HG03565 (cell line): ENCODE data around the gene SYT11.
A peak's percentile ranks its signal among the peaks of the same experiment; 100 is the strongest.
"Not testable (repeated sequence)": the region's sequence is repeated elsewhere in the genome, so short reads cannot be mapped to it uniquely, and the experiment has no call there.

Experiments used
- ATAC-seq: cut with Tn5 transposase; IDR thresholded peaks from one replicate; pipeline ENCODE4 v1.9.1; 2021; ENCODE audit warnings: mild to moderate bottlenecking, moderate library complexity; ENCODE audit not compliant: unreplicated experiment

SYT11 gene

GRCh38 chr1:155896476-155896875 is 37.1 kb downstream of the SYT11 start:
- not testable (repeated sequence) for ATAC-seq

- ATAC-seq, result no peak
Observed at GRCh38 chr1:155897746-155898145, 38.4 kb downstream of the SYT11 start.

DNA sequence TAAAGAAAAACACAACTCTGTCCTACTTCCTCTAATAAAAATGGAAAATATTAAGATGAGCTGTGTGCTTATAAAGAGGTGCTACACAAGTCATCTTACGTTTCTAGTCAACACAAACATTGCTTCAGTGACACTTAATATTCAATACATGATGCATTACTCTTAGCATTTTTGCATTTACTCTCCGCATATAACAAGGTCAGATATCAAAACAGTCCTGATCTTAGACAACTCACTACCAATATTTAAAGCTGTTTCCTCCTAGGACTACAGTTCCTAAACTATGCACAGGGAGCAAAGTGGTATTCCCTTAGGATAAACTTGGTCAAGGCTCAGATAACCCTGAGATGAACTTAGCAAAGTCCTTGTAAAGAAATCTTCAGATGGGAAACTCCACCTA is 39.5 kb downstream of the SYT11 start:
- no peak for ATAC-seq

GRCh38 chr1:155899683-155900082 is 40.3 kb downstream of the SYT11 start:
- ATAC-seq, result no peak

DNA sequence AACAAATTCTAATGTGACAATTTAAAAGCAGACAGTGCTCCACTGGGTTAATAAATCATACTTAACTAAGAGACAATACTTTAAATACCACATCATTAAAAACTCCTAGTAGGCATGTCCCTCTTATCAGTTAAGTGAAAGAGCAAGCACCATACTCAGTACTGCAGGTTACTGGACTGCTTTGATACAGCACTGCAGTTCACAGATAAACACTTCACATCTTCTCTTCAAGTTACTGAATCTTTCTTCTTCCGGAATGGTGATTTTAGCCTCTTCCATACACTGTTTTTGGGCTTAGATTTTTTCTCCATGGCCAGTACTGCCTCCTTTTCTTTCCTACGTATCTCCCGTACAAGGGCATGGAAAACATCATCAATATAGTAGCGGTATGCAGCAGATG is 40.8 kb downstream of the SYT11 start:
- ATAC-seq, result no peak

GRCh38 chr1:155904261-155904660 is 44.9 kb downstream of the SYT11 start:
- ATAC-seq, result no peak

DNA sequence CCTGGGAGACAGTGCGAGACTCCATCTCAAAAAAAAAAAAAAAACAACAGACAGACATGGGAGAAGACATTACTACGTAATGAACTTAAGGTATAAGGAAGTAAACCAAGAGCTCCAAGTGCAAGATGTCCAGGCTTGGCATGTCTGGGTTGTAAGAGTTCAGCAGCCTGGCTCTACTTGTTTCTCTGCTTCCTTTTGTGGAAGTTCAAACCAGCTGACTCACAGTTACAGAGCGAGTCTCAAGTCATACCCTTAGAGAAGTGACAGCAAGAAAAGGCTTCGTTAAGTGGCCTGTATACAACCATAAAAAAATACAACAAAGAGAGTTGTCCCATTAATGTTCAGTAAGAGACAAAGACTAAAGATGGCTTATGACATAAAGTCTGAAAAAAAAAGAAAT is 50.5 kb downstream of the SYT11 start:
- no peak for ATAC-seq

GRCh38 chr1:155910621-155911121 is 51.3 kb downstream of the SYT11 start:
- no peak for ATAC-seq

DNA sequence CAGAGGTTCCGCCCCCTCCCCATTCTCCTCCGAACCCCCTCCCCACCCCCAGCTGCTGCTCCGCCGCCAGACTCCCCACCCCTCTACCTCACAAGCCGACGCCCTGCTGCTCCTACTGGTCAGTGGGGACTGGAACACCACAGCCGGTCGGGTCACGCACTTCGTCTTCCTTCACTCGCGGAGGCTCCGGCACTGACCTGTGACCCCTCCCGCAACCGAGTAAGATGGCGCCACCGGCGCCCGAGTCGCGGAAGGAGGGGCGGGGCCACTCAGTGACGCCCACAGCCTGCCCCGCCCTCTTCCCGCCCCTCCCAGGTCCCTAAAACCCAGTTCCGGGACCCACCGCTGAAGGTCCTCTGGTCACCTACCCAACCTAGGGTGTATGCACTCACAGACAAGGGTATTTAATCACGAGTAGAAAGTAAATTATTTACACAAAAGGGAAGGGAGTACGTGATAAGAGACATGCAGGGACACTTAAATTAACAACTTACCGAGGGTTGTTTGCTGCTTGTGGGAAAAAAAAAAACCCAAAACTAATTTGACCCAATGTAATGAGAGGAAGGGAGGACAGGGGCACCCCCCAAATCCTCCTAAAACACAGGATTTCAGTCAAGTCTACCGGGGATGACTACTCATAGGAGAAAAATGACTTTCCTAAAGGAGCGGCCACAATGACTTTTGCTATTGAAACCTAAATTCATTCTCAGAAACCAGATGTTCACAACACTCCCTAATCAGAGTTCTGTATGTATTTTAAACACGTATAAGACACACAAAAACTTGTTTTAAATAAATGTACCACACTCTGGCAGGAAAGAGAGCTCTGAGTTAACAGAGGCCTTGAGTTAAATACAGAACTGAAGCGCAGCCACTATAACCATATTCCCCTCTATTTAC is 52.0 kb downstream of the SYT11 start, which contains the start of gene RIT1:
RIT1 (minus strand) TSS at position 194 of the 900 bp plus-strand sequence. CDS start 588 bp downstream, outside the sequence.
- ATAC-seq, result peak; percentile 66

GRCh38 chr1:155912056-155912536 is 52.7 kb downstream of the SYT11 start:
- ATAC-seq, result no peak

DNA sequence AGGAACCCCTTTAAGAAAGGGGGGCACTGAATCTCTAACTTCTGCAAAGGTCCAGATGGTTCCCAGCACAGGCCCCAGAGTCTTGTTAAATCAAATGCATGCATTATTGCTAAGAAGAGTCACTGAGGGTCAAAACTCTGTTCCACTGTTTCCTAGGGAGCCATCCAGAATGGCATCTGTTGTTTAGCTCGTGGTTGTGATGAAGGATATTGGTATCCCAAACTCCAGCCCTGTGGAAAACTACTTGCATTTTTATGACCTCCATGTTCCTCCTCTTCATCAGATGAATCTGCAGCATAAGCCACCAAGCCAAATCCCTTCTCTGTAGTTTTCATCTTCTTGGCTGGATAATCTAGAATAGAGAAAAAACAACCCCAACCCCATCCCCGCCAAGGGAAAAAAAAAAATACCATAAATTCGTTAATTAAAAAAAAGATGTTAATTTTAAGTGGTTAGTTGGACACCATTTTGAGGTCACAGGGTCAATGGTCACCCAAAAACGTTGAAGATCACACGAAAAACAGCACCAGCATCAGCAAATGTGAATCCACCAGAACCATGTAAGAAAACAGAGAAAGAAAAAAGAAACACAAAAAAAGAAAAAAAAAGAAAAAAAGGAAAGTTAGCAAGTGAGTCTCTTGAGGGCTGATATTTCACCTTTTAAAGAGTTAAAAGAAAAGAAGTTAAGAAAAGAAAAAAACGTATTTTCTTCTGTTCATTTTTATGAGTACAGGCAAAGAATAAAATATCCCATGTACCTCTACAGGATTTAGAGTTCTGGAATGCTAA is 54.8 kb downstream of the SYT11 start:
- ATAC-seq, result no peak

- ATAC-seq, result no peak
Observed at GRCh38 chr1:155918660-155919059, 59.3 kb downstream of the SYT11 start.

DNA sequence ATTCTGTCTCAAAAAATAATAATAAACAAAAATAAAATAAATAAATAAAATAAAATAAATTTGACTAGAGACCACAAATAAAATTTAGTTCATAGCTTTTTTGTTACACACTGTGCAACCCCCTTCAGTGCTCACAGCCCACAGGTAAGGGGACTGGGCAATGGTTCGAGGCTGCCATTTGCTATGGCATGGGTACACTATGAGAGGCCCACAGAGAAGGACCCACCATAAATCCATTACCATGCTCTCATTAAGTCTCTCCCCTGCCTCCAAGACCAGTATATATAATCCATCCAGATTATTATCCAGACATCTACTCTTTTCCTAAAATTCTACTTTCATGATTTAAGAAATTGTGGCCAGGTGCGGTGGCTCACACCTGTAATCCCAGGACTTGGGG is 60.4 kb downstream of the SYT11 start:
- ATAC-seq, result no peak

DNA sequence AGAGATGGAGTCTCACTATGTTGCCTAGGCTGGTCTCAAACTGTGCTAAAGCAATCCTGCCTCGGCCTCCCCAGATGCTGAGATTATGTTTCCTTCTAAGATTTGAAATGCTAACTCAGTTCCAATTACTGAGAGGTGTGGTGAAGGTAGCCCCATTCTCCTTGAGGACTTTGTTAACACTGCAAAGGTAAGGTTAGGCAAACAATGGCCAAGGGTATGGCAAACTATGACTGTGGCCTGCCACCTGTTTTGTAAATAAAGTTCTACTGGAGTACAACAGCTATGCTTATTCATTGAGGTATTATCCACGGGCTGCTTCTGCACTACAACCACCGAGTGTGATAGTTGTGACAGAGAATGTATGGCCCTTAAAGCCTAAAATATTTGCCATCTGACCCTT is 61.4 kb downstream of the SYT11 start:
- ATAC-seq, result no peak

- no peak for ATAC-seq
Observed at GRCh38 chr1:155925506-155925905, 66.1 kb downstream of the SYT11 start.

DNA sequence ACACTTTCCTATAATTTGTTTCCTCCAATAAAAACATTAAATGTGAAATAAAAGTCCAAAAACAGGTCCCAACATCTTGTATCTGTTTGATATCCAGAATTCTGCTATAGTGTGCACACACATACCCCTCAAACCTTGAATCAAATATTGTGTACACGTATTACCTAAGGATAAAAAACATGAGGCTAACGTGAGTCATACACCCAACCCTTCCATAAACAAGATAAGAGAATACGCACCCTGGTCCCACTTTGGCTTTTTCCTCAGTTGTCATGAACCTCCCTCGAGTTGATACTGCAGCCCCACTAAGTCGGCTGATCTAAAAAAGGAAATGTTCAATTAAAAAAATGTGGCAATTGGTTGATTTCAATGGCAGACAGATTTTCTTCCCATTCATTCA is 69.7 kb downstream of the SYT11 start:
- ATAC-seq, result no peak

DNA sequence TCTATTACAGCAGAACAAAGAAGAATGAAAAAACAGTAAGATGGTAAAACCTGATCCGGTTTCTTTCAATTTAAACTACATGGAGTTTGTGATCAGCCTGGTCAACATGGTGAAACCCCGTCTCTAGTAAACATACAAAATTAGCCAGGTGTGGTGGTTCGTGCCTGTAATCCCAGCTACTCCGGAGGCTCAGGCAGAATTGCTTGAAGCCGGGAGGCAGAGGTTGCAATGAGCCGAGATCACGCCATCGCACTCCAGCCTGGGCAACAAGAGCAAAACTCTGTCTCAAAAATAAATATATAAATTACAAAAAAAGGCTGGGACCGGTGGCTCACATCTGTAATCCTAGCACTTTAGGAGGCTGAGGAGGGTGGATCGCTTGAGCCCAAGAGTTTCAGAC is 71.4 kb downstream of the SYT11 start:
- not testable (repeated sequence) for ATAC-seq

- no peak for ATAC-seq
Observed at GRCh38 chr1:155931332-155932038, 72.1 kb downstream of the SYT11 start.

DNA sequence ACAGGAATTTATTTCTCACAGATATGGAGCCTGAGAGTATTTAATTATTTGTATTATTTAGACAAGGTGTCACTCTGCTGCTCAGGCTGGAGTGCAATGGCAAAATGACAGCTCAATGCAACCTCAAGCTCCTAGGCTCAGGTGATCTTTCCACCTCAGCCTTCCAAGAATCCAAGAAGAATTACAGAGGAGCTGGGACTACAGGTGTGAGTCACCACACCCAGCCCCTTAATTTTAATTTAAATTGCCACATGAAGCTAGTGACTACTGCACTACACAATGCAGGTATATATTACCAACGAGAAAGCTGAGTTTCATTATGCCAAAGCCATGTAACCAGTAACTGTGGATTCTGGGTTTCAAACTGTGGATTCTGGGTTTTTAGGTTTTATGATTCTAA is 72.7 kb downstream of the SYT11 start:
- ATAC-seq, result no peak

DNA sequence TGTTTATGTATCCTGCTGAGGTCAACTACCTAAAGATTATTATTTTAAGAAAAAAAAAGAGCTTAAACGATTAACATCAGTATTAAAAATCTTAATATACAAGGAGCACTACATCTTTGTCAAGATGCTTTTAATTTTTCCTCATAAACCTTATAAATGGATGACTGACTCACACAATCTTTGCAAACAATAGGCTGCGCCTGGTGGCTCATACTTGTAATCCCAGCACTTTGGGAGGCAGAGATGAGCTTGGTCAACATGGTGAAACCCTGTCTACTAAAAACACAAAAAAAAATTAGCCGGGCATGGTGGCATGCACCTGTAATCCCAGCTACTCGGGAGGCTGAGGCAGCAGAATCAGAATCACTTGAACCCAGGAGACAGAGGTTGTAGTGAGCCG is 73.1 kb downstream of the SYT11 start:
- no peak for ATAC-seq

GRCh38 chr1:155933591-155934096 is 74.3 kb downstream of the SYT11 start:
- no peak for ATAC-seq
